GM08714 (cell line): ENCODE measurements around the gene TICAM1.
"Not testable (repeated sequence)": the region's sequence is repeated elsewhere in the genome, so short reads cannot be mapped to it uniquely, and the experiment has no call there.

Experiments used
- H3K4me3 ChIP-seq: fragments of 200-500 bp; sonication (Bioruptor generic); 2 replicates; pipeline ENCODE4 v1.5.1; 2014; ENCODE audit warnings: mild to moderate bottlenecking, low read length, inconsistent platforms
- ZNF274 ChIP-seq: IDR thresholded peaks from 2 replicates; pipeline ENCODE4 v1.6.1; 2012; ENCODE audit warnings: mild to moderate bottlenecking, low read depth, low read length

Gene TICAM1

GRCh38 chr19:4801085-4801619 lies 30.4 kb downstream of the TICAM1 start:
- TF ChIP-seq ZNF274: no peak
- no peak overlapping the region for H3K4me3 ChIP-seq

- no peak overlapping the region for H3K4me3 ChIP-seq
- no peak for TF ChIP-seq ZNF274
Measured at GRCh38 chr19:4800591-4801081, 30.9 kb downstream of the TICAM1 start.

GRCh38 chr19:4795400-4795799 lies 36.1 kb downstream of the TICAM1 start:
- TF ChIP-seq ZNF274: no peak
- H3K4me3 ChIP-seq: no peak overlapping the region

GRCh38 chr19:4794971-4795370 lies 36.5 kb downstream of the TICAM1 start:
- no peak for TF ChIP-seq ZNF274
- no peak overlapping the region for H3K4me3 ChIP-seq

GRCh38 chr19:4793278-4793677 lies 38.2 kb downstream of the TICAM1 start:
- H3K4me3 ChIP-seq: not testable (repeated sequence)

GRCh38 chr19:4792866-4793195 lies 38.7 kb downstream of the TICAM1 start:
- peak overlapping the region; percentile 76; the same call in 1 of the 2 replicates for H3K4me3 ChIP-seq

GRCh38 chr19:4792019-4792865 lies 39.3 kb downstream of the TICAM1 start:
- peak overlapping the region; percentile 76; the same call in 1 of the 2 replicates for H3K4me3 ChIP-seq

GRCh38 chr19:4791183-4792018 lies 40.1 kb downstream of the TICAM1 start, which contains the start of gene FEM1A:
TSS of gene FEM1A (plus strand) at chr19:4791734. CDS start at chr19:4791855, 121 bp downstream.
- peak within 1 kb of the TSS; percentile 76 for H3K4me3 ChIP-seq
- no peak for TF ChIP-seq ZNF274

- H3K4me3 ChIP-seq: not testable (repeated sequence)
Measured at GRCh38 chr19:4786412-4787016, 45.0 kb downstream of the TICAM1 start.

GRCh38 chr19:4781801-4782200 lies 49.7 kb downstream of the TICAM1 start:
- no peak for TF ChIP-seq ZNF274
- no peak overlapping the region for H3K4me3 ChIP-seq

GRCh38 chr19:4780860-4781259 lies 50.7 kb downstream of the TICAM1 start:
- TF ChIP-seq ZNF274: no peak
- H3K4me3 ChIP-seq: no peak overlapping the region

GRCh38 chr19:4778124-4778523 lies 53.4 kb downstream of the TICAM1 start:
- not testable (repeated sequence) for H3K4me3 ChIP-seq

- TF ChIP-seq ZNF274: no peak
- H3K4me3 ChIP-seq: no peak overlapping the region
Measured at GRCh38 chr19:4776436-4777211, 54.9 kb downstream of the TICAM1 start.

GRCh38 chr19:4775627-4776152 lies 55.8 kb downstream of the TICAM1 start:
- no peak overlapping the region for H3K4me3 ChIP-seq
- no peak for TF ChIP-seq ZNF274
